Fibroblast of villous mesenchyme (primary cell): Measurements from ENCODE around the gene FRAT1. TPM values are rescaled to one million over a fixed set of nuclear protein-coding genes. Genes with fewer than 3 reads are reported as not detected.
"Not testable (repeated sequence)": the region's sequence is repeated elsewhere in the genome, so short reads cannot be mapped to it uniquely, and the experiment has no call there.

ENCODE experiments used
- DNase-seq: peaks from one replicate; pipeline ENCODE4 v3.0.0-alpha.2; 2010; ENCODE audit warnings: low read depth
- H3K4me3 ChIP-seq: 2 replicates; pipeline ENCODE4 v1.5.1; 2011; ENCODE audit warnings: low read depth, mild to moderate bottlenecking, low read length
- CTCF ChIP-seq: IDR thresholded peaks from 2 replicates; pipeline ENCODE4 v1.5.1; 2012; ENCODE audit warnings: low read depth, mild to moderate bottlenecking, low read length; ENCODE audit not compliant: insufficient read depth
- total RNA-seq: library from RNA; depleted of rRNA; stranded (reverse); fragments of >200 nt; gene quantifications from 2 replicates; pipeline ENCODE4 v1.2.3, GENCODE V29; 2012

The FRAT1 gene
- total RNA-seq, 1 donor = 1.7 TPM

GRCh38 chr10:97279121-97279815 lies 39.8 kb upstream of the FRAT1 start:
- peak; percentile 66 for DNase-seq
- no peak overlapping the region for H3K4me3 ChIP-seq
- TF ChIP-seq CTCF = no peak

GRCh38 chr10:97280783-97281182 lies 38.3 kb upstream of the FRAT1 start:
- no peak for TF ChIP-seq CTCF
- H3K4me3 ChIP-seq = no peak overlapping the region
- DNase-seq = no peak

- H3K4me3 ChIP-seq, DNase-seq: not testable (repeated sequence)
These were observed 29.0 kb upstream of the FRAT1 start for GRCh38 chr10:97290076-97290475.

- peak overlapping the region; percentile 80 for H3K4me3 ChIP-seq
- not testable (repeated sequence) for DNase-seq
These were observed 28.3 kb upstream of the FRAT1 start for GRCh38 chr10:97290576-97291356.

- DNase-seq = no peak
- TF ChIP-seq CTCF = no peak
- peak overlapping the region; percentile 80 for H3K4me3 ChIP-seq
These were observed 27.5 kb upstream of the FRAT1 start for GRCh38 chr10:97291357-97292096.

DNA sequence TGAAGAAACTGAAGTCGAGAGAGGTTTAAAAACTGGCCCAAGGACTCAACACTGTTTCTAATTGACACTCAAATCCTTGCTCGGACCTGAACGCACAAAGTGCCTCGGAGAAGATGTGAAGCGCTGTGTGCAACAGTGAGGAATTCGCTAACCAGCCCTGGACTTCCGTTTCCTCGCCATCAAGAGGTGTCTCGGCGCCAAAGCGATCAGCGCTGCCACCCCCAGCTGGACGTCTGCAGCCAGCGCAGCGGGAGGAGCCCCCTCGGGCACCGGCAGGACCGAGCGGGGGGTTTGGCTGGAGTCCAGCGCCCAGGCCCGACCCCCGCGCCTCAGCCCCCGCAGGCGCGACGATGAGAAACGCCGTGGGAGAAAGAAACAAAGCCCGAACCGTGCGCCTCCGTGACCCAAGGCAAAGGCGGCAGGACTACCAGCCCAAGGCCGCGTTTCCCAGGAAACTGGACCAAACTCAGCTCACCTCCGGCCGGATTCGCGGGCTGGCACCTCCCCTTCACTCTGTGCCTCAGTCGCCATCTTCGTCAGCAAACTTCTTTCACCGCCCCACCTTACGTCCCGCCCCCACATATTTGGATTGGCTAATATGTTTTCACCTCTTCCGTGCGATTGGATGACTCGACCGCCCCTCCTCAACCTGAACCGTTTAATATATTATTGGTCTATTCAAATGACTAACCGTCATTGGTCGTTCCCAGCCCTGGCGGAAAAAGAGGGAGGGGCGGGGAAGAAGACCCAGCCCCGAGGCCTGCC lies 26.8 kb upstream of the FRAT1 start, which contains the start of gene ARHGAP19:
Gene ARHGAP19, minus strand, starts transcription at position 541 of the 765 bp plus-strand sequence. Its CDS starts 10 bp downstream, at position 531.
- TF ChIP-seq CTCF = peak; percentile 33
- DNase-seq = peak; percentile 99
- H3K4me3 ChIP-seq = peak within 1 kb of the TSS; percentile 80

- TF ChIP-seq CTCF = no peak
- DNase-seq = no peak
- H3K4me3 ChIP-seq = no peak overlapping the region
These were observed 26.2 kb upstream of the FRAT1 start for GRCh38 chr10:97292862-97293198.
